SK-MEL-5 (cell line): Measurements from ENCODE around the gene FAM200A. TPM values are rescaled to one million over a fixed set of nuclear protein-coding genes. Genes with fewer than 3 reads are reported as not detected.

Experiments
- total RNA-seq: library from RNA; depleted of rRNA; stranded (reverse); fragments of >200 nt; shearing (Covaris generic); gene quantifications from 2 replicates; pipeline ENCODE4 v1.2.3, GENCODE V29; 2014; rRNA removed

FAM200A gene
- total RNA-seq, 1 experiment from 2014 or later = 19.5 TPM

Other genes starting within 250 kb of the FAM200A start
- 317 and 342 TPM in 2 replicates for gene ARPC1A, start 226.2 kb downstream of the FAM200A start, total RNA-seq
- 1,635 and 1,714 TPM in 2 replicates for gene ARPC1B, start 177.4 kb downstream of the FAM200A start, total RNA-seq
- 54.2 and 55.6 TPM in 2 replicates for gene PDAP1, start 143.5 kb downstream of the FAM200A start, total RNA-seq
- 228 and 236 TPM in 2 replicates for gene BUD31, start 143.1 kb downstream of the FAM200A start, total RNA-seq
- gene PTCD1, start 113.3 kb downstream of the FAM200A start, total RNA-seq = 17.4 and 18.4 TPM in 2 replicates
- 48.8 and 53.7 TPM in 2 replicates for gene CPSF4, start 113.2 kb downstream of the FAM200A start, total RNA-seq
- 998 and 1,034 TPM in 2 replicates for gene ATP5MF, start 85.9 kb downstream of the FAM200A start, total RNA-seq
- gene ZNF789, start 79.2 kb downstream of the FAM200A start, total RNA-seq = 14.2 and 15.9 TPM in 2 replicates
- gene ZNF394, start 51.8 kb downstream of the FAM200A start, total RNA-seq = 36.5 and 40.5 TPM in 2 replicates
- gene ZKSCAN5, start 47.5 kb downstream of the FAM200A start, total RNA-seq = 24.6 and 26.2 TPM in 2 replicates
- 105 and 110 TPM in 2 replicates for gene ZNF655, start 6.5 kb upstream of the FAM200A start, total RNA-seq
- gene TMEM225B, start 46.2 kb upstream of the FAM200A start, total RNA-seq = 0.53 TPM in 1 of 2 replicates, not detected in the other
- 16.9 and 18.2 TPM in 2 replicates for gene ZSCAN25, start 64.8 kb upstream of the FAM200A start, total RNA-seq
- not detected in 2 replicates for gene CYP3A5, start 127.9 kb upstream of the FAM200A start, total RNA-seq
- not detected in 2 replicates for gene CYP3A7, start 183.1 kb upstream of the FAM200A start, total RNA-seq
- gene CYP3A4, start 232.1 kb upstream of the FAM200A start, total RNA-seq = not detected in 2 replicates